GM19023 (cell line): ENCODE results near the gene PLA2G10.
A peak's percentile ranks its signal among the peaks of the same experiment; 100 is the strongest.
"Not testable (repeated sequence)": the region's sequence is repeated elsewhere in the genome, so short reads cannot be mapped to it uniquely, and the experiment has no call there.

Experiments used
- ATAC-seq: cut with Tn5 transposase; IDR thresholded peaks from one replicate; pipeline ENCODE4 v1.9.1; 2021; ENCODE audit warnings: mild to moderate bottlenecking, moderate library complexity; ENCODE audit not compliant: unreplicated experiment

Gene PLA2G10

DNA sequence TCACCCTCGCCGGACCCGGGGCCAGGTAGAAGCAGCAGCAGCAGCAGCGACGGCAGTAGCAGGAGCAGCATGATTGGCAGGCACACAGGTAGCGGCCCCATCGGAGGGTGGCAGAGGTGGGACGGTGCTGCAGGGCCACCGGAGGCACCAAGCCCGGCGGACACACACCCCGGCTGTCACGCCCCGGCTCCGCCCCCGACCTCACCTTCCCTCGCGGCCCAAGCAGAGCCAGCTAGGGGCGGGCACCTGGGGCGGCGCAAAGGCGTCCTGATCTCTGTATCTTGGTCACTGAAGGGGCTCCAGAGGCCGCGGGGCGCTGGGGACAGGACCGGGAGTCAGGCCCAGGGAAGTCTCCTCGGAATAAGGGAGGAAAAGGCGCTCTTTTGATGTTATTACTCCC lies at the start of gene PLA2G10:
Gene PLA2G10 (minus strand): TSS at position 180 of the 400 bp plus-strand sequence. CDS start 79 bp downstream, at position 101.
- not testable (repeated sequence) for ATAC-seq

DNA sequence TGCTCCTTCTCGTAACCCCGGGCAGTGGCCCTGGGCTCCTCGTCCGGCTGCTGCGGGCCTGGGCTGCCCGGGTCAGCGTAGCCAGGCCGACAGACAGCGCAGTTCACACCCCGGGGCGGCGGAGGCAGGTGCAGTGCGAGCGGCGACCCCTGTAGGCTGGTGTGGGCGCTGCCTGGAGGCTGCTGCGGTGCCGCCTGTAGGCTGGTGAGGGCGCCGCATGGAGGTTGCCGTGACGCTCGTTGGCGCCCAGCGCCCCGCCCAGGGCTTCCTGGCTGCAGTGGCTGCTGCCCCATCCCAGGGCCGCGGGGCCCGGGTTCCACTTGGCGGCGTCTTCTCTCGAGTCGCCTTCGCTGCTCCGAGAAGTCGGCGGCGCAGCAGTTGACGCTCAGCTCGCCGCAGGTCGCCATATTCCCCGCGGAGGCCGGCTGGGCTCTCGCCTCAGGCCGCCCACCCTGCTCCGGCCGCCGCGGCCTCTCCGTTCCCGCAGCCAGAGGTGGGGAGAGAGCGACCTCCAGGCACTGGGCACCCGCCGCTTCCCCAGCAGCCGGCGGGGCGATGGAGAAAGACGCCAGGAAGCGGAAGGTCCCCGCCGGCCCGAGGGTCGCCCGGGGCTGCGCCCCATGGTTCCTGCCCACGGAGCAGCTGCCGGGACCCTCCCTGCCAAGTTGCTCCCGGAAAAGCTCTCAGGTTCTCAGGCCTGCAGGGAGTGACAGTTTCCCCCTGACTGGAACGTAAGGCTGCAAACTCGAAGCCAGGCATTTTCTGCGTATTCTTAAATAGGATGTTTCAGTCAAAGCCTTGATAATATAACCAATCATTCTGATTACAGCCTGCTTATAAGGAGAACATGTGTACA lies 48.4 kb upstream of the PLA2G10 start, which contains the start of gene NPIPA2:
Gene NPIPA2 (plus strand): TSS at position 261 of the 856 bp plus-strand sequence. CDS start 5,533 bp downstream, outside the sequence.
- ATAC-seq = peak; percentile 98

DNA sequence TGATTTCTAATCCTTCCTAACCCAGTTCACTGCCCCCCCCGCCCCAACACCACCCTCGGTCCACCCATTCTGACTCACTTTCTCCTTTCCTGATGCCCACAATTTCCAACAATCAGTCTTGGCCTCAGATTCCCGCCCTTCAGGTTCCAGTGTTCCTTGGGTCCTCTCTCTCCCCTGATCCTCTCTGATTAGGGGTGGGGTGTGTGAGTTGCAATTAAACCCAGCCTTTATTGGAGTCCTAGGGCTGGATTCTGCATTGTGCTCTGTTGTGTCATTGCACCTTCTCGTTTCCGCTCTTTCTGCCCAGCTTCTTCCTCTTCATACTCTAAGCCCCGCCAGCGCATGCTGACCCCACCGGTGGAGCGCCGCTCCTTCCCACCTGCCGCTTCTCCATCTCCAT lies 47.7 kb upstream of the PLA2G10 start:
- not testable (repeated sequence) for ATAC-seq

GRCh38 chr16:14740832-14741385 lies 46.8 kb upstream of the PLA2G10 start:
- not testable (repeated sequence) for ATAC-seq

- not testable (repeated sequence) for ATAC-seq
Measured at GRCh38 chr16:14733233-14733632, 39.1 kb upstream of the PLA2G10 start.

- peak; percentile 98 for ATAC-seq
Measured at GRCh38 chr16:14703156-14704011, 9.3 kb upstream of the PLA2G10 start, which contains the start of gene NPIPA3. TSS of gene NPIPA3 (plus strand) at chr16:14703411. CDS start at chr16:14708944, 5,533 bp downstream.

GRCh38 chr16:14702672-14703071 lies 8.6 kb upstream of the PLA2G10 start:
- not testable (repeated sequence) for ATAC-seq

GRCh38 chr16:14701859-14702258 lies 7.8 kb upstream of the PLA2G10 start:
- ATAC-seq = not testable (repeated sequence)

GRCh38 chr16:14685870-14686793 lies 8.0 kb downstream of the PLA2G10 start:
- not testable (repeated sequence) for ATAC-seq

GRCh38 chr16:14682121-14682520 lies 12.0 kb downstream of the PLA2G10 start:
- no peak for ATAC-seq

- no peak for ATAC-seq
Measured at GRCh38 chr16:14681115-14681514, 13.0 kb downstream of the PLA2G10 start.

- not testable (repeated sequence) for ATAC-seq
Measured at GRCh38 chr16:14680396-14680795, 13.7 kb downstream of the PLA2G10 start.

GRCh38 chr16:14678748-14679497 lies 15.2 kb downstream of the PLA2G10 start:
- ATAC-seq = no peak

GRCh38 chr16:14677627-14678026 lies 16.5 kb downstream of the PLA2G10 start:
- no peak for ATAC-seq

- no peak for ATAC-seq
Measured at GRCh38 chr16:14676633-14677032, 17.5 kb downstream of the PLA2G10 start.

- peak; percentile 70 for ATAC-seq
Measured at GRCh38 chr16:14672403-14672971, 21.6 kb downstream of the PLA2G10 start.

DNA sequence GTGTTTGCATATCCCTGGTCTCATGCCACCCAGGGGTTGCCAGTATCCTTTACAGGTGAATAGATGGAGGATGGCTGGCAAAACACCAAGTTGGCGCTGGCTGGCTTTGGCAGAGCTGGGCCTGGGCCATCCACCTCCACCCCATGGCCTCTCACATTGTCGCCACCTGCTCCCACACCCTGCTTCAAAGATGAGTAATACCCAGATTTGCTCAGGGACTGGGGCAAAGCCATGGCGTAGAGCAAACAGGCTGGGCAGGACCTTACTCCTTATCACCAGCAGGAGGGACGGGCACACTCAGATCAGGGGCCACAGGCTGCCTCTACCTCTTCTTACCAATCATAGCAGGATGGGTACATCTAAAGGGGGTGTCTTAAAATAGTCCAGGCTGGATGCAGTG lies 24.3 kb downstream of the PLA2G10 start:
- no peak for ATAC-seq

GRCh38 chr16:14668556-14669223 lies 25.4 kb downstream of the PLA2G10 start:
- no peak for ATAC-seq
